K562 (cell line): ENCODE results near the gene PRDM15. TPM values are rescaled to one million over a fixed set of nuclear protein-coding genes. Genes with fewer than 3 reads are reported as not detected.

Experiments used
- ATAC-seq: fragments of 200-7000 bp; cut with Tn5 transposase; 3 replicates; pipeline ENCODE4 v1.9.1; 2020; ENCODE audit warnings: moderate library complexity
- BruUV-seq: library from RNA; stranded (reverse); fragments of 400-500 nt; replicated peaks from 2 replicates; lab custom pipeline; 2021; lab: Mats Ljungman, UMichigan
- CTCF ChIA-PET: fragments of 300-600 bp; formaldehyde crosslinking; extraction: SDS; loops from one replicate; lab custom pipeline; 2021; ENCODE audit warnings: low intra/inter-chr PET ratio; lab: Yijun Ruan, JAX
- POLR2A ChIA-PET: fragments of 300-600, 350-650 bp; sonication (Branson Sonifier 250); formaldehyde crosslinking; extraction: SDS; loops from one replicate; lab custom pipeline; 2021; ENCODE audit warnings: antibody characterized with exemption, inconsistent platforms; lab: Yijun Ruan, JAX
- DNase-seq, 4 experiments: peaks; one replicate each; pipeline versions ENCODE4 v3.0.0 to v3.0.0-alpha.2; 2011 to 2018; ENCODE audit warnings: low spot score in 3 of 4, mixed read lengths in 3 of 4; ENCODE audit errors: extremely low read depth in 1 of 4
- FAIRE-seq: peaks from 2 replicates; lab custom pipeline; 2011; peaks lifted over from hg19 to GRCh38; lab: Jason Lieb, UNC
- H2AFZ ChIP-seq: 2 replicates; pipeline ENCODE4 v1.6.0; 2011; ENCODE audit warnings: low read depth, low read length, control low read depth, inconsistent platforms
- H3K27ac ChIP-seq: fragments of 200-600 bp; 3 replicates; pipeline ENCODE4 v1.8.0; 2011; ENCODE audit warnings: low read depth, mild to moderate bottlenecking, control low read depth, inconsistent platforms, low read length, moderate library complexity, mixed read lengths; ENCODE audit errors: extremely low read depth
- H3K27me3 ChIP-seq, 2 experiments: fragments of 300-600 bp in 1 of 2; 2 replicates in 1 of 2; 3 replicates in 1 of 2; pipeline versions ENCODE4 v1.6.0 to v1.8.0; 2011; ENCODE audit warnings: inconsistent platforms in 2 of 2, low read length in 2 of 2, mild to moderate bottlenecking in 1 of 2, mixed read lengths in 1 of 2, moderate library complexity in 1 of 2; ENCODE audit not compliant: control insufficient read depth in 2 of 2, insufficient read depth in 2 of 2
- H3K36me3 ChIP-seq: fragments of 300-600 bp; 3 replicates; pipeline ENCODE4 v1.8.0; 2011; ENCODE audit warnings: mild to moderate bottlenecking, low read length, inconsistent platforms; ENCODE audit not compliant: control insufficient read depth, insufficient read depth
- H3K4me1 ChIP-seq, 2 experiments: fragments of 200-600 bp in 1 of 2; replicated peaks in 1 of 2; 2 replicates in 1 of 2; 3 replicates in 1 of 2; pipeline versions ENCODE4 v1.5.1 to v1.8.0; 2011; ENCODE audit warnings: inconsistent platforms in 2 of 2, low read length in 2 of 2, mild to moderate bottlenecking in 1 of 2, mixed read lengths in 1 of 2, moderate library complexity in 1 of 2; ENCODE audit not compliant: control insufficient read depth in 2 of 2, insufficient read depth in 2 of 2
- H3K4me2 ChIP-seq: 2 replicates; pipeline ENCODE4 v1.6.1; 2011; ENCODE audit warnings: low read length, control low read depth, inconsistent platforms, mixed read lengths; ENCODE audit not compliant: insufficient read depth
- H3K4me3 ChIP-seq: fragments of 200-600 bp; sonication (generic), shearing (Covaris generic); 2 replicates; pipeline ENCODE4 v1.5.1; 2016; ENCODE audit warnings: control low read depth, inconsistent platforms
- H3K79me2 ChIP-seq: fragments of 200-600 bp; 3 replicates; pipeline ENCODE4 v1.8.0; 2011; ENCODE audit warnings: low read length, inconsistent platforms; ENCODE audit not compliant: control insufficient read depth, insufficient read depth
- H3K9ac ChIP-seq, 2 experiments: 2 replicates each; pipeline versions ENCODE4 v1.6.0 to v1.6.1; 2011; ENCODE audit warnings: low read depth in 2 of 2, low read length in 2 of 2, control low read depth in 1 of 2, inconsistent platforms in 1 of 2, mild to moderate bottlenecking in 1 of 2, mixed read lengths in 1 of 2; ENCODE audit not compliant: insufficient read depth in 1 of 2
- H3K9me1 ChIP-seq: one replicate; pipeline ENCODE4 v1.6.0; 2011; ENCODE audit warnings: inconsistent platforms, mild to moderate bottlenecking, low read length, moderate library complexity; ENCODE audit not compliant: control insufficient read depth, insufficient read depth
- H3K9me3 ChIP-seq: replicated peaks from 2 replicates; pipeline ENCODE4 v1.5.1; 2011; ENCODE audit warnings: low read depth, low read length, inconsistent platforms; ENCODE audit not compliant: control insufficient read depth, insufficient read depth
- H4K20me1 ChIP-seq: replicated peaks from 2 replicates; pipeline ENCODE4 v1.6.1; 2011; ENCODE audit warnings: low read length, inconsistent platforms, mixed read lengths; ENCODE audit not compliant: control insufficient read depth, insufficient read depth
- CHD2 ChIP-seq: IDR thresholded peaks from 2 replicates; pipeline ENCODE4 v1.6.1; 2011; ENCODE audit warnings: low read depth, low read length
- CSDE1 ChIP-seq, 2 experiments: fragments of 450-650 bp; IDR thresholded peaks; 2 replicates each; pipeline ENCODE4 v1.6.1; 2016; ENCODE audit warnings: mild to moderate bottlenecking in 1 of 2
- E4F1 ChIP-seq: fragments of 250-450 bp; sonication (Bioruptor Pico); IDR thresholded peaks from 2 replicates; pipeline ENCODE4 v1.5.0; 2021; ENCODE audit warnings: mild to moderate bottlenecking, borderline replicate concordance
- EHMT2 ChIP-seq: fragments of 450-650 bp; IDR thresholded peaks from 2 replicates; pipeline ENCODE4 v1.6.1; 2018; ENCODE audit warnings: antibody characterized with exemption
- ELF4 ChIP-seq: fragments of 450-650 bp; formaldehyde crosslinking; IDR thresholded peaks from 2 replicates; pipeline ENCODE4 v1.4.0; 2022; ENCODE audit warnings: missing genetic modification characterization
- GTF2F1 ChIP-seq: IDR thresholded peaks from 2 replicates; pipeline ENCODE4 v1.6.1; 2011; ENCODE audit warnings: low read depth, low read length, improper control_type of control experiment
- HBP1 ChIP-seq: fragments of 450-650 bp; formaldehyde crosslinking; IDR thresholded peaks from 2 replicates; pipeline ENCODE4 v1.4.0; 2022; ENCODE audit warnings: missing genetic modification characterization
- NFE2 ChIP-seq: IDR thresholded peaks from 2 replicates; pipeline ENCODE4 v1.6.1; 2014; ENCODE audit warnings: antibody characterized with exemption, low read depth
- PHF8 ChIP-seq: fragments of 200-600 bp; sonication (generic); IDR thresholded peaks from 2 replicates; pipeline ENCODE4 v1.6.1; 2012; ENCODE audit warnings: mixed run types, mild to moderate bottlenecking, inconsistent platforms, low read length, moderate library complexity, borderline replicate concordance
- PURB ChIP-seq: sonication (generic); formaldehyde crosslinking; IDR thresholded peaks from 2 replicates; pipeline ENCODE4 v1.9.0; 2021; ENCODE audit warnings: low read depth, mild to moderate bottlenecking, missing genetic modification reagents
- RHOXF2B ChIP-seq: fragments of 250-450 bp; sonication (Bioruptor Pico); conservative IDR thresholded peaks from 2 replicates; pipeline ENCODE4 v1.5.1; 2021
- ZNF124 ChIP-seq: sonication (generic); formaldehyde crosslinking; IDR thresholded peaks from 2 replicates; pipeline ENCODE4 v1.8.1; 2022; ENCODE audit warnings: missing genetic modification reagents
- ZNF174 ChIP-seq: fragments of 250-450 bp; sonication (Bioruptor Pico); IDR thresholded peaks from 2 replicates; pipeline ENCODE4 v1.4.0; 2020; ENCODE audit warnings: mild to moderate bottlenecking
- ZNF764 ChIP-seq: fragments of 250-450 bp; sonication (Bioruptor Pico); IDR thresholded peaks from 2 replicates; pipeline ENCODE4 v1.4.0; 2020; ENCODE audit warnings: low read depth, mild to moderate bottlenecking, moderate library complexity
- ZNF79 ChIP-seq: fragments of 250-450 bp; sonication (Bioruptor Pico); IDR thresholded peaks from 2 replicates; pipeline ENCODE4 v1.4.0; 2020; ENCODE audit warnings: low read depth, mild to moderate bottlenecking, moderate library complexity
- WGBS: fragments of 100-300 bp; shearing (Covaris generic); methylation state at CpG from one replicate; pipeline ENCODE4 v1.1.6; 2016; ENCODE audit warnings: low coverage, mixed read lengths; ENCODE audit not compliant: insufficient coverage; ENCODE audit errors: missing lambda C conversion rate; 5-methylcytosine and 5-hydroxymethylcytosine counted together
- in situ Hi-C: fragments of 300-500 bp; cut with MboI; formaldehyde crosslinking; loops from 4 replicates; pipeline ENCODE4 v1.15.0; 2018; ENCODE audit warnings: inconsistent platforms, mixed read lengths
- intact Hi-C: fragments of 100-400 bp; cut with micrococcal nuclease; formaldehyde crosslinking; loops from 2 replicates; pipeline ENCODE4 v1.14.2; 2022
- polyA plus RNA-seq, 8 experiments: library from polyadenylated mRNA; depleted of rRNA in 4 of 8; stranded (reverse) in 5 of 8; unstranded in 3 of 8; fragments of >200 nt; fragmentation: Nextera tagmentation in 2 of 8; fragmentation: Illumina TruSeq in 1 of 8; extraction: Ambion mirVana in 2 of 8; extraction: Trizol in 1 of 8; gene quantifications; 2 replicates each; pipeline versions ENCODE4 v1.2.1 to v1.2.3, GENCODE V29; 2011 to 2014; ENCODE audit warnings: inconsistent platforms in 1 of 8, missing spikeins in 1 of 8
- total RNA-seq, 7 experiments: library from RNA; depleted of rRNA in 6 of 7; stranded (reverse); fragments of >200 nt in 6 of 7; fragmentation: Illumina TruSeq in 2 of 7; extraction: Trizol in 2 of 7; gene quantifications; 2 replicates each; pipeline versions ENCODE4 v1.2.1 to v1.2.3, GENCODE V29; 2011 to 2021; ENCODE audit warnings: low replicate concordance in 1 of 7

Gene PRDM15
- total and polyA plus RNA-seq, 9 of the 15 experiments (the other 6 are each of a cell fraction or from before 2014, with no cell fraction given): 0.93 to 9.2 (median 6.2) TPM

DNA sequence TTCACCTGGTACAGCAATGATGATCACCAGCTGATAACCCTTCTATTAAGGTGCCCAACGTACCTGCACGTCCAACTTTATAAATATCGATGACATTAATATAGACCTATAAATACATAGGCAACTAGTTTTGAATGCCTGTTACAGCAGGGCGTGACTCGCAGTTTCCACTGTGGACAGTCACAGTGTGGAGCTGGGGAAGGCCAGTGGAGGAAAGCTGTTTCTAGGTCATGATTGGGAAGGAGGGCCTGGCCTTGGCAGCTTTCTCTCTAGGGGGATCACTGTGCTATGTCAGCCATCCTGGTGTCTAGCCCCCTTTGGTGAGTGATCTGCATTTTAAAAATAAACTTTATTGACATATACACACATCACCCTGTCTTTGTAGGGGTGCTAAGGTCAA is 4.4 kb upstream of the PRDM15 start:
- intact Hi-C loops (no loop called here), in situ Hi-C loops (no loop called here)
- Histone ChIP-seq H2AFZ (no peak overlapping the region), H4K20me1 (no peaks in the 10 kb centered on the region), H3K4me3 (no peak overlapping the region), H3K9ac (no peak overlapping the region), H3K27me3 (no peaks in the 10 kb centered on the region), H3K79me2 (peaks cover 3% of the 10 kb centered on the region; the same call in 2 of the 3 replicates), H3K4me2 (no peak overlapping the region), H3K4me1 (peaks cover 4 to 9% of the 10 kb centered on the region in 2 experiments; a peak in 3 of 5 replicates), H3K27ac (no peak overlapping the region), H3K9me1 (no peaks in the 10 kb centered on the region), H3K9me3 (no peaks in the 10 kb centered on the region), H3K36me3 (no peaks in the 10 kb centered on the region)
- TF ChIP-seq ELF4 (CRISPR knock-in tag) (no peak), RHOXF2B (CRISPR knock-in tag) (no peak), ZNF79 (CRISPR knock-in tag) (no peak), PURB (CRISPR knock-in tag) (no peak), GTF2F1 (no peak), ZNF764 (CRISPR knock-in tag) (no peak), NFE2 (no peak), EHMT2 (no peak), CHD2 (no peak), ZNF124 (no peak), E4F1 (CRISPR knock-in tag) (no peak), PHF8 (no peak), HBP1 (CRISPR knock-in tag) (no peak), ZNF174 (CRISPR knock-in tag) (no peak), CSDE1 (IDR thresholded peaks at IDR 0.05) (no peak)
- 81% methylated on average over 5 of the region's 5 CpGs for WGBS
- ChIA-PET CTCF (no interaction called here), POLR2A (interaction anchor here (1.1 kb wide), 1 partner anchor 10 kb away, joined by 3 read pairs; no protein-coding TSS in a partner anchor)
- FAIRE-seq (no peak), ATAC-seq (no peak), DNase-seq (no peak)
- BruUV-seq: no TSS peak
